ENCODE data around the gene SGO1.
"Not testable (repeated sequence)": the region's sequence is repeated elsewhere in the genome, so short reads cannot be mapped to it uniquely, and the experiment has no call there.

The SGO1 gene

DNA sequence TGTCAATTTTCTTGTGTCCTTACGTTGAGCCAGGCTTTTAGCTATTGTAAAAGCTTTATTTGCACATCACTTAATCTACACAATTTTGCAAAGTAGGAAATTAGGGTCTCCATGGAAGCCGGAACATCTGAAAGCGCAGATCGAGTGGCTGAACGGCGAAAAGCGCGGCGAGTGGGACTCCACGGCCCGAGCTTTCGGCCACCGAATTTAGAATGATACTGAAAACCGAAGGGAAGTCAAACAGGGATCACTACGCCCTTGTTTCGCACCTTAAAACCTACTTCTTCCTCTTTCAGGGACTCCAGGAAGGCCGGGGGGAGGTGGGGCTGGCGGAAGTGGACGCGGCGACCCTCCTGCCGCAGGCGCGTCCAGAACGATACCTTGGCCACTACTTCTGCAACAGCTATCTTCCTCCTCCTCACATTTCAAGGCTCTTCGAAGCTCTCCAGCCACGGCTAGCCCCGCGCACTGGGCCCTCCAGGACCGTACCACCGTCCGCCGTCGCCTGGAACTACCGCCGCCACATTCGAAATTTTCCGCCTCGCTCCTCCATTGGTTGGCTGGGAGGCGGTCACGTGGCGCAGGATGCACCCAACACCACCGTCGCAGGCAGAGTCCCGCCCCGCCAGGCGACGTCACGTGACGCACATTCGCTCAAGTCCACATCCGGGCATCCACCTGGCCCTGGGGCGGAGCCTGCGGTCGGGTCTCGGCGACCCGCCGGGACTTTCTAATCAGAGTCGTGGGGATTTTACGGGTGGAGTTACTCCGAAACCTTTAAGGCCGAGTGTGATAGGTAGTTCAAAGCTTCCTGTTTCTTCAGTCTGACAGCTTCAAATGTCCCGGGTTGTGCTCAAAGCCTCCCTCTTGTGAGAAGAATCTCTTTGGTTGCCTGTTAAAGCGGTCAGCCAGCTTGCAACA lies at the start of gene SGO1:
Gene SGO1, minus strand, starts transcription at position 528 of the 921 bp plus-strand sequence. CDS start 2,179 bp downstream, outside the sequence.
- DNase-seq: peak; percentile 100

DNA sequence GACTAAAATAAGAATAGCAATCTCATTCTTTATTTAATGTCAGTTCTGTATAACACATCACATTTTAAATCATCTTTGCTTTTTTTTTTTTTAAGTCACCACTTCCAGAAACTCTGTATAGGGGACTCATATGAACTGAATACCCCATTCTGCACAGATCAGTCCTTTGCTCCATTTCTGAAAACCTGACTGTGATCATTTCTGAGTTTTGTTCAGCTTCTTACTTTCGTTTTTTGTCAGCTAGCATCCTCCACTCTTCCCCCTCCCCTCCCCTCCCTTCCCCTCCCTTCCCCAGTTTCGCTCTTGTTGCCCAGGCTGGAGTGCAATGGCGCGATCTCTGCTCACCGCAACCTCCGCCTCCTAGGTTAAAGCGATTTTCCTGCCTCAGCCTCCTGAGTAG lies 49.8 kb upstream of the SGO1 start:
- no peak for DNase-seq

DNA sequence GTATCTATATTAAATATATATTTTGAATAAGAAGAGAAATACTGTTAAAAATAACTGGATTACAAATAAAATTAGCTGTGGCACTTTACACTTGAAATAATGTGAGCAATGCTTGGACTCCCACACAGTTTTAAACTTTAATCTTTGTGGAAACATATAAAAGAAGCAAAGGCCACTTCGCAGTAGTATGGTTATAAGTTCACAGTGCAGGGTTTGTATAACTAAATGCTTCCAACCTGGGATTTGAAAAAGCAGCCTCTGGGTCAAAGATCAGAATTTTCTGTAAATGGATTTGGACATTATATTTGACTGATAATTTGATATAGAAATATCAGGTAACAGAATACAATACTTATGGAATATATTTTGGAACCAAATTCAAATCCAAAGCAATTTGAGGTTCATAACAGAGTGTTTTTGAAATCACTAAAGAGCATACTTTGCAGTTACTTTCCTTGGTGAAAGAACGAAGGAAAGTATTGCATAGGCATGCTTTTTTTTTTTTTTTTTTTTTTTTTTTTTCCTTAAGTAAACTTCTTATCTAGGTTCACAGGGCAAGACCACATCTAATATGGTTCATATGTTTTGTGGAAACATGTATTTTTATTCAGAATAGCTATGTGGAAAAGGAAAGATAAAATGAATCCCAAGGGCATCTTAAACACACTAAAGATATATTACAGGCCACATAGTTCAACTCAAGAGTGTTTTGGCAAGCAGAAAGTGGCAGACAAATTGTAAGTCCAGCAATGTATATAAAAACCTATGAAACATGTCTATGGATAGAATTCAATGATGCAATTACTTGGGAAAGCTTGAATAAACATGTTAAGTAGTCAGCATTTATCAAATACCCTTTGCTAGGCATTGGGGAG lies 47.1 kb upstream of the SGO1 start:
- DNase-seq: no peak

DNA sequence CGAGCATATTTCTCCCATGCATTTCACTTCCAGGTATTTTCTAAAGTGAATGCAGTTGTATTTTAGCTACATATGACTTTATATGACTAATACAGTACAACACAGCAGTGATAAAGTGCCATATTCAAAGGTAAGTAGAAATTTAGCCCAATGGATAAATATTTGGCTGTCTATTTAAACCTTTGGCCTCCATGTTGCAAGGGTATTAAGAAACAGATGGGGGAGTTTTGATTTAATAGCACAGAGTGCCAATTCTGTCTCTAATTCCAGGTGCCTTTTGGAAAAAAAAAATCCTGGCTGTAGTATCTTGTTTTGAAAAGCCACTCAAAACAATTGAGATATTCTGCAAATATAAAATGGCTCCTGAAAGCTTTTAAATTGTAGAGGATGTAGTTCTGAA lies 44.9 kb upstream of the SGO1 start:
- no peak for DNase-seq

DNA sequence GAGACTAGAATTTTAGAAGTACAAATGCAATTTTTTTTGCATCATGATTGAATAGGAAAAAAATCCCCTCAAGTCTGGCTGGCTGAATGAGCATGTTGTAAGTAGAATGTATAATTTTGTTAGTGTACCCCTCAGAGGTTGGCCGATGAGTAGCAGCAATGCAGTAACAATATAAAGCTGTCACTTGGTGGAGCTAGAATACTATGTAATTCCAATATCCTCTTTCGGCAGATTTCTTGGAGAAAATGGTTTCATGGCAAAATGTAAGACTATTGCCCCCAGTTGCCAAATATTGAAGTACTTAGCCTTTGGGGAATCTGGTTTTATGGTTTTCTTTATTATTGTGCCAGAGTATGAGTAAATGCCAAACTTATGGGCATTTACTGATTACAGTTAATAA lies 39.8 kb upstream of the SGO1 start:
- no peak for DNase-seq

DNA sequence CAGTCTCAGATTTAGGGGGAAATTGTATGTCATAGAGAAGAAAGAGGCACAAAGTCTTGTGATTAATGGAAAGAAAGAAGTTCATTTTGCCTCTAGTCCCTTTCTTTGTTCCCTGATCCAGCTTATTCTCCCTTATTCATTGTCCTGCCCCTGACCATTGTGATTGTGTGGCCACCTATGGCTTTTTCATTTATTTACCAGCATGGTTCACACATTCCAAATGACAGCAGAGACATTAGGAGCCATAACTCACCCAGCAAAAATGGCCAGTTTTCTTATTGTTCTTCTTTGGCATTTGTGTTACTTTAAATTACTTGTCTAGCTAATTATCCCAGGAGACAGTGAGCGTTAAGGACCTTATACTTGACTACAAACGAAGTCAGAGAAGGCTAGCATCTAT lies 36.3 kb upstream of the SGO1 start:
- DNase-seq: no peak

DNA sequence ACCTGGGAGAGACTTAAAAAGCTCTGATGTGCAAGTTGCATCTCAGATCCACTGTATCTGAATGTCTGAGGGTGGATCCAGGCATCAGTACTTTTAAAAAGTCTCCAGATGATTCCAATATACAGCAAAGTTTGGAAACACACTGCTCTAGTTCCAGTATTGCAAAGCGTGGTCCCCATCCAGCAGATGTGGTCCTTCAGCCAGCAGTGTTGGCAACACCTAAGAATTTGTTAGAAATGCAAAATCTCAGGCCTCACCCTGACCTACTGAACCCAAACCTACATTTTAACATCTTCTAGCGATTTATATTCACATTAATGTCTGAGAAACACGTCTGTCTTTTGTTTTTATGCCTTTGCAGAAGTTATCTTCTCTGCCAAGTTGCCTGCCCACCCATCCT lies 32.2 kb upstream of the SGO1 start:
- no peak for DNase-seq

DNA sequence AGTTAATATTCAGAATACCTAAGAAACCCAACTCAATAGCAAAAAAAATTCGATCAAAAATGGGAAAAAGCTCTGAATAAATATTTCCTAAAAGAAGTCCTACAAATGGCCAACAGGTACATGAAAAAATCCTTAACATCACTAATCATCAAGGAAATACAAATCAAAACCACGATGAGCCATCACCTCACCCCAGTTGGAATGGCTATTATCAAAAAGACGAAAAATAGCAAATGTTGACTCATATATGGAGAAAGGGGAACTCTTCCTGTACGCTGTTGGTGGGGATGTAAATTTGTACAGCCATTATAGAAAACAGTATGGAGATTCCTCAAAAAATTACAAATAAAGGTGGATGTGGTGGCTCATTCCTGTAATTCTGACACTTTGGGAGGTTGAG lies 29.6 kb upstream of the SGO1 start:
- no peak for DNase-seq

DNA sequence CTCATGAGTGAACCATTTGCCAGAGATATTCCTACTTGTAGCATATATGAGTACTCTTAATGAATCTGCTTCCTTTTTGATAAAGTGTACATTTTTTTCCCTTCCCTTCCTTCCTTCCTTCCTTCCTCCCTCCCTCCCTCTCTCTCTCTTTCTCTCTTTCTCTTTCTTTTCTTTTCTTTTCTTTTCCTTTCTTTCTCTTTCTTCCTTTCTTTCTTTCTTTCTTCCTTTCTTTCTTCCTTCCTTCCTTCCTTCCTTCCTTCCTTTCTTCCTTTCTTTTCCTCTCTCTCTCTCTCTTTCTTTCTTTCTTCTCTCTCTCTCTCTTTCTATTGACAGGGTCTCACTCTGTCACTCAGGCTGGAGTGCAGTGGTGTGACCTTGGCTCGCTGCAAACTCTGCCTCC lies 27.5 kb upstream of the SGO1 start:
- DNase-seq: not testable (repeated sequence)

DNA sequence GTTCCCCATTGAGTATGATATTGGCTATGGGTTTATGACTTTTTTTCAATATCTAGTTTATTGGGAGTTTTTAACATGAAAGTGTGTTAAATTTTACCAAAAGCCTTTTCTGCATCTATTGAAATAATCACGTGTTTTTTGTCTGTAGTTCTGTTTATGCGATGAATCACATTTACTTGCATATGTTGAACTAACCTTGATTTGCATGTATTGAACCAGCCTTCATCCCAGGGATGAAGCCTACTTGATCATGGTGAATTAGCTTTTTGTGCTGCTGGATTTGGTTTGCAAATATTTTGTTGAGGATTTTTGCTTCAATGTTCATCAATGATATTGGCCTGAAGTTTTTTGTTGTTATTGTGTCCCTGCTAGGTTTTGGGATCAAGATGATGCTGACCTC lies 21.9 kb upstream of the SGO1 start:
- not testable (repeated sequence) for DNase-seq

DNA sequence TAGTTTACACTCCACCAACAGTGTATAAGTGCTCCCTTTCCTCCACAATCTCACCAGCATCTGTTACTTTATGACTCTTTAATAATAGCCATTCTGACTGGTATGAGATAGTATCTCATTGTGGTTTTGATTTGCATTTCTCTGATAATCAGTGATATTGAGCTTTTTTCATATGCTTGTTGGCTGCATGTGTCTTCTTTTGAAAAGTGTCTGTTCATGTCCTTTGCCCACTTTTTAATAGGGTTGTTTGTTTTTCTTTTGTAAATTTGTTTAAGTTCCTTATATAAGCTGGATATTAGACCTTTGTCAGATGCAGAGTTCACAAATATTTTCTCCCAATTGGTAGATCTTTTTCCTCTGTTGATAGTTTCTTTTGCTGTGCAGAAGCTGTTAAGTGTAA lies 19.9 kb upstream of the SGO1 start:
- not testable (repeated sequence) for DNase-seq

DNA sequence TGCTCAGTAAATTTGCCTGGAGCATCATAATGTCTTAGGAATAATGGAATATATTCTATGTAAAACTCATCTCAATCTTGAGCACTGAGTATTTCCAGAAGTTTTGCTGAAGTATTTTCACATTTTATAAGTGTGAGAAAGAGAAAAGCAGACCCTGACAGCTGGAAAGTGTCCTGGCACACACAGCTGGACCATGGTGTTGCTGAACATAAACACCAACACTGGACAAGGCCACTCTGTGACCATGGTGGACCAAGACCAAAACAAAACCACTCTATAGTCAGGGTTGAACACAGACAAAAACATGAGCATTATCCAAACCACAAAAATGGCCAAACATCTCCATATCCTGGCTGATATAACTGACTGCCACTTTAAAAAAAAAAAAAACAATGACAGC lies 15.1 kb upstream of the SGO1 start:
- no peak for DNase-seq

DNA sequence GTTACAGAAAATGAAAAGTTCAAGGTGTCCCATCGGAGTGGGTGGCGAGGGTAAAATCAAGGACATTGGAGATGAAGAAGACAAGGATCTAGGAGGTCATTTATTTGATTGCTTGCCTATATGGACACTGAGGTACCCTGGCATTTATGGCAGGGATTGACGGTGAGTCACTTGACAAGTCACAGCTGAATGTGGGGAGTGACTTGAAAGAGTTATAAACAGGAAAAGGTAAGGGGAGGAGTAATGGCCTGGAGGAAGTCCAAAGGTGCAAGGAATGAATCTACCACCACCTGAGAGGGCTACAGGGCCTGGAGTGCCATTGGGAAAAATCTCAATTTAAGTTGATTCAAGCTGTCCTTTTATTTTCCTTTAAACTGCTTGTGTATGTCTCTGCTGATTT lies 11.8 kb upstream of the SGO1 start:
- no peak for DNase-seq

DNA sequence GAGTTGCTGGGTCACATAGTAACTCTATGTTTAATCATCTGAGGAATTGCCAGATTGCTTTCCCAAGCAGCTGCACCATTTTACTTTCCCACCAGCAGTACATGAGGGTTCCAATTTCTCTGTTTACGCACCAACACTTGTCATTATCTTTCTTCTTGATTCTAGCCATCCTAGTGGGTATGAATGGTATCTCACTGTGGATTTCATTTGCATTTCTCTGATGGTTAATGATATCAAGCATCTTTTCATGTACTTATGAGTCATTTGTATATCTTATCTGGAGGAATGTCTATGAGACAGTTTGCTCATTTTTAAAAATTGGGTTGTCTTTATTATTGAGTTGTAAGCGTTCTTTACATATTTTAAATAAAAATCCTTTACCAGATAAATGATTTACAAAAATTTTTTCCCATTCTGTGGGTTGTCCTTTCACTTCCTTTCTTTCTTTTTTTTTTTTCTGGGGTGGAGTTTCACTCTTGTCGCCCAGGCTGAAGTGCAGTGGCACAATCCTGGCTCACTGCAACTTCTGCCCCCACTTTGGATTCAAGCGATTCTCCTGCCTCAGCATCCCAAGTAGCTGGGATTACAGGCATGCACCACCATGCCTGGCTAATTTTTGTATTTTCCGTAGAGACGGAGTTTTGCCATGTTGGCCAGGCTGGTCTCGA lies 8.9 kb upstream of the SGO1 start:
- DNase-seq: no peak

DNA sequence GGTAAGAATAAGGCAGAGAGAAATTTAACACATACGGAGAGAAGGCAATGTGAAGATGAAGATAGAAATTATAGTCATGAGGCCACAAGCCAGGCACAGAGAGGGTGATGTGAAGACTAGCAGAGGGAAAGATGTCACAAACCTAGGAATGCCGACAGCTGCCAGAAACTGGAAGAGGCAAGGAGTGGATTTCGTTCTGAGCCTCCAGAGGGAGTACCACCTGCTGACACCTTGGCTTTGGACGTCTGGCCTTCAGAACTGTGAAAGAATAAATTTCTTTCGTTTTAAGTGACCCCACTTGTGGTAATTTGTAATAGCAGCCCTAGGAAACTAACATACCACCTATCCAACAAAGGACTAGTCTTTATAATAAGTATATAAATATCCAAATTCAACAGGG lies 5.0 kb upstream of the SGO1 start:
- DNase-seq: no peak

DNA sequence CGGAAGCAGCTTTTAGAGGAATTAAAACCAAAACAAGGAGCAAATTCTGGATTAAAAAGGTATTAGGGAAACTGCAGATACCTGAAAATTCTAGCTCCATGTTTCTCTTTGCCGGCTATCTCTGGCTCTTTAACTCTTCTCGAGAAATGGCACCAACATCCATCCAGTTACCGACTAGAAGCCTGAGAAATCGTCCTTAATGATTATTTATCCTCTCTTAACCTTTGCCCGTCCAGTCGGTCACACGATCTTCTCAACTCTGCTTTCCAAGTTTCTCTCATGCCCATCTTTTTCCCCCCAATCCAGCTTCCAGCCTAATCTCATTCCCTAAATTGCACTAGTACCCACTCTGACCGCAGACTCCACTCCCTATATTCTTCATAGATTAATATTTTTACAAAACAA lies 596 bp upstream of the SGO1 start:
- DNase-seq: no peak

DNA sequence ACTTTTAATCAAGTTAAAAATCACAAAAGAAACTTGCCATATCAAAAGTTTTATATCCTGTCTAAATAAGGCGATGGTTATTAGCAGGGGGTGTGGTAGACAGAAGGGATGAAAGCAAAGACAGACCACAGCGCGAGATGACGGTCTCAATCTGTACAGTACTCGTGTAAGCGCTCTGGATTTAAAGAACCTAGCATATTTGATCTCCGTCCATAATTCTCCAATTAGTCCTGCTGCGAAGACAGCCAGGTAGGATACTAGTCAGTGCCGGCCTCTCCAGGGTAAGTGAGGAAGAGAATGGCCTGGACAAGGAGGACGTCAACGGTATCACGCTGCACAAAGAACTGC lies 701 bp downstream of the SGO1 start:
- no peak for DNase-seq

DNA sequence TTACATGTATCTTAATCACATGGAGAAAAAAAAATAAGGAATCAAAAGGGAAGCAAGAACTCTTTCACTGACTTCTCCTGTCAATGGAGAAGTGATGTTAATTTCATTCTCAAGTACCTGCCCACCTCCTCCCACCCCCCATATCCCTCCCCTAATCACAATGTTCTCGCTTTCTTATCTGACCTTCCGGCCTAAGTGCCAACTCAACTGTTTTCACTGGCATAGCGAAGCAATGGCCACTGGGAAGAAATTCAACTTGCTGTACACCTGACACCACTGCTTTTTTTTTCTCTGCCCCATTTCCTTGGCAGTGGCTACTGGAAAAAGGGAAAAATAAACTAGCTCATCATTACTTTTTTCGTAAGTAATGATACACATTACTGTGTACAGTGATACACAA lies 3.8 kb downstream of the SGO1 start:
- DNase-seq: no peak

DNA sequence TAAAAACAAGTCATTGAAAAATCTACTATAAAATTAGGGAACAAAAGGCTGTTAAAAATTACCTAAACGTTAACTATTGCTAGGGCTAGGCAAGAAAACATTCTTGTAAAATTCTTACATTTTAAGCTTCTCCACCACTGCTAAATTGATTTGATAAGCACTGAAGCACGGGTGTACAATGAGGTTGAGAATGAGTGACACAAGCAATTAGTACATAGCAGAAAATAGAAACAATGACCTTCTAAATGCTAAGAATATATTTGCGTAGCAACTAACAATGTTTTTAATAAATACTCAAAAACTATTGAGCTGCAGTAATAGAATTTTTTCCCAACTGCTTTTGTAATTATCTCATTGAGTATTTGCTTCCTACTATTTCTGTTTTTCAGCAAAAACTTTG lies 4.7 kb downstream of the SGO1 start:
- no peak for DNase-seq

DNA sequence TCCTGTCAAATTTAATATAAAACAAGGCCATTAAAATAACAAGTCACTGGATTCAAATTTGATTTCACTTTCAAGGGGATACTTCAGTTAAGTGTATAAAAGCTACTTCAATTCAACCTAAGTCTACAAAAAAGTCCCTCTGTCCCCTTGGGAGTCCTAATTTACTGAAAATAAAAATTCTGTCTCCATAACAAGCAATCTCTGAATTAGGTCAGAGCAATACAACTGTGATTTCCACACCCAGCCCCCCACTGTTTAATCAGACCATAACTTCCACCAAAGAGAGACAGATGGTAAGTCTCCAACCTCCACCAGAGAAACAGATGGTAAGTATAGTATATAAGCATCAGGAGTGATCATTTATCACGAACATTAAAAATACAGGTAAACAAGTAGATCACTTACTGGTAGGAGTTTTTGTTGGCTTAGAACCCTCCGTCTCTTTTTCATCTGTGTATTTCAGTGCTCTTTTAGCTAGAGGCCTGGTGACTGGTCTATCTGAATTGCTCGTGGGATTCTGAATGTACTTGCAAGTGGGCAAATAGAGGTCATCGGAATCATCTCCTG lies 12.1 kb downstream of the SGO1 start:
- DNase-seq: no peak

DNA sequence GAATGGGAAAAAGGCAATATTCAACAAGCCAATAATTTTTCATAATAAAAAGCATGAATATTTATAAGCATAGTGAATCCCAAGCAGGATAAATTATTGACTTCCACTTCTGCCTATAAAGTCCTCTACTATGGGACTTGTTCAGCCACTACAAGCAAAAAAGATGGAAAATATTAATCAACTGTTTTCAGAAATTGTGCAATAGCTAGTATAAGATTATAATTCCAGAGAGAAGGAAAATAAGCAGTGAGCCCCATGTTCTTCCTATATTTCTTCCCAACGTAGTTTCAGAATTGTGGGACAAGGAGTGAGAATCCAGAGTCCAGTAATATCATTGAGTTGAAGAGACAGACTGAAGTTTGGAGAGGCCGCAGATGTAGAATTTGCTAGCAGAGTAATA lies 24.3 kb downstream of the SGO1 start:
- DNase-seq: no peak

DNA sequence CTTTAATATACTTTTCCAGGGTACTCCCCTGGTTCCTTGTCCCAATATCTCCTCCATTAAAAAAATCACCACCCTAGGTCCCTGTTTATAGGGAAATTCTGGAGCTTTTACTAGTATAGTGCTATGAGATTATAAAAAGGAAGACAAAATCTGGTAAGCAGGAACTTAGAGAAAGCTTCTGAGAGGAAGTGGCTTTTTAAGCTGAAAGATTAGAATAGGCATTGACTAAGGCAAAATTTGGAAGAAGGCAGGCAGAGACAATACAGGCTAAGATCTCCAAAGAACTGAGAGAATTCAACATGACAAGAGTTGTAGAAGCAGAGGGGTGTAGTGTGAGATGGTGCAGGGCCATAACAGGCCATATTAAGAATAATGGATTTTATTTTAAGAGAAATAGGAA lies 25.8 kb downstream of the SGO1 start:
- no peak for DNase-seq

DNA sequence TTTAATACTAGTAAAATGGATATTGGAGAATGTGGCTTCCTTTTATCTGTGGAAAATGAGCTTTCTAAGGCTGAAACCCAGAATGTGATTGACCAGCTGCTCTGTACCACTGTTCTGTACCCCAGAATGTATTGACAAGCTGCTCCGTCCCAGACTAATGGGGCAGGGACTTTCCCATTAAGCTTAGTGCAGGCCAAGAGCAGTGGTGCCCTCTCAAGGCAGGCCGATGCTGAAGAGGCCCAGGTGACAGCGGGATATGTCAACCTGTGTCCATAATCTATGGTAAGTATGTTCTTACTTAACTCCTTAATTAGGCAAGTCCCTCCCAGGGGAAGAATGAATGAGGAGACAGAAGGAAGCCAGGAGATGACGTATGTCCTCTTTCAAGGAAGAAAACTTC lies 31.1 kb downstream of the SGO1 start:
- DNase-seq: no peak

Measured in stimulated activated CD4-positive, alpha-beta T cell treated with anti-CD3 and anti-CD28 coated beads, Interleukin-4, amount 100 ng/mL, for 1 hour (primary cell).